WTC11 (cell line): ENCODE results near the gene VSIG1. TPM values are rescaled to one million over a fixed set of nuclear protein-coding genes. Genes with fewer than 3 reads are reported as not detected.

ENCODE experiments used
- ATAC-seq: fragments of 200-7000 bp; cut with Tn5 transposase; 2 replicates; pipeline ENCODE4 v1.10.0; 2021; ENCODE audit warnings: mild to moderate bottlenecking, moderate library complexity
- CTCF ChIA-PET: fragments of 300-600 bp; sonication (Branson Sonifier 250); formaldehyde crosslinking; loops from one replicate; lab custom pipeline; 2021; ENCODE audit warnings: antibody characterized with exemption; lab: Charles Lee
- POLR2A ChIA-PET: fragments of 350-600 bp; sonication (Branson Sonifier 250); formaldehyde crosslinking; loops from one replicate; lab custom pipeline; 2021; ENCODE audit warnings: antibody characterized with exemption; lab: Charles Lee
- DNase-seq: peaks from one replicate; pipeline ENCODE4 v3.0.0; 2021; ENCODE audit warnings: low spot score
- H3K27ac Mint-ChIP-seq: 2 replicates; pipeline ENCODE4 v1.8.0; 2021; ENCODE audit warnings: mixed read lengths
- H3K27me3 Mint-ChIP-seq: 2 replicates; pipeline ENCODE4 v1.8.0; 2021; ENCODE audit warnings: low read depth, mild to moderate bottlenecking, moderate library complexity, mixed read lengths
- H3K36me3 Mint-ChIP-seq: 2 replicates; pipeline ENCODE4 v1.8.0; 2021; ENCODE audit warnings: mixed read lengths
- H3K4me1 Mint-ChIP-seq: 2 replicates; pipeline ENCODE4 v1.8.0; 2022; ENCODE audit warnings: mixed read lengths
- H3K4me3 Mint-ChIP-seq: 2 replicates; pipeline ENCODE4 v1.8.0; 2021; ENCODE audit warnings: mild to moderate bottlenecking, moderate library complexity, mixed read lengths
- H3K9me3 Mint-ChIP-seq: 2 replicates; pipeline ENCODE4 v1.8.0; 2021; ENCODE audit warnings: mixed read lengths
- AR ChIP-seq: fragments of 250-450 bp; sonication (Bioruptor Pico); IDR thresholded peaks from 2 replicates; pipeline ENCODE4 v1.9.0; 2021; ENCODE audit warnings: mild to moderate bottlenecking
- ATF1 ChIP-seq: sonication (generic); formaldehyde crosslinking; IDR thresholded peaks from 2 replicates; pipeline ENCODE4 v1.8.1; 2023; ENCODE audit warnings: mild to moderate bottlenecking, moderate library complexity, missing genetic modification reagents
- ATF6 ChIP-seq: sonication (generic); formaldehyde crosslinking; IDR thresholded peaks from 2 replicates; pipeline ENCODE4 v1.8.1; 2023; ENCODE audit warnings: mild to moderate bottlenecking, missing genetic modification reagents
- CBFB ChIP-seq: sonication (generic); formaldehyde crosslinking; IDR thresholded peaks from 2 replicates; pipeline ENCODE4 v1.8.1; 2022; ENCODE audit warnings: mild to moderate bottlenecking, low read depth, missing genetic modification reagents
- CREB1 ChIP-seq: sonication (generic); formaldehyde crosslinking; IDR thresholded peaks from 2 replicates; pipeline ENCODE4 v1.8.0; 2023; ENCODE audit warnings: mild to moderate bottlenecking, missing genetic modification reagents
- ERG ChIP-seq: fragments of 250-450 bp; sonication (Bioruptor Pico); IDR thresholded peaks from 2 replicates; pipeline ENCODE4 v1.8.0; 2021; ENCODE audit warnings: mild to moderate bottlenecking
- FOXJ3 ChIP-seq: sonication (generic); formaldehyde crosslinking; IDR thresholded peaks from 2 replicates; pipeline ENCODE4 v1.9.0; 2021; ENCODE audit warnings: missing genetic modification reagents, mild to moderate bottlenecking, borderline replicate concordance
- FOXP1 ChIP-seq: sonication (generic); formaldehyde crosslinking; IDR thresholded peaks from 2 replicates; pipeline ENCODE4 v1.8.0; 2022; ENCODE audit warnings: missing genetic modification reagents, mild to moderate bottlenecking, moderate library complexity, borderline replicate concordance
- FOXP4 ChIP-seq: sonication (generic); formaldehyde crosslinking; IDR thresholded peaks from 2 replicates; pipeline ENCODE4 v1.8.0; 2022; ENCODE audit warnings: mild to moderate bottlenecking, missing genetic modification reagents
- GTF2I ChIP-seq: fragments of 250-450 bp; sonication (Bioruptor Pico); conservative IDR thresholded peaks from 2 replicates; pipeline ENCODE4 v1.4.0; 2021; ENCODE audit warnings: mild to moderate bottlenecking
- MAX ChIP-seq: sonication (generic); formaldehyde crosslinking; IDR thresholded peaks from 2 replicates; pipeline ENCODE4 v1.8.0; 2022; ENCODE audit warnings: mild to moderate bottlenecking, missing genetic modification reagents
- MXD4 ChIP-seq: fragments of 250-450 bp; sonication (Bioruptor Pico); IDR thresholded peaks from 2 replicates; pipeline ENCODE4 v1.8.0; 2021; ENCODE audit warnings: mild to moderate bottlenecking, moderate library complexity, borderline replicate concordance
- PREB ChIP-seq: sonication (generic); formaldehyde crosslinking; IDR thresholded peaks from 2 replicates; pipeline ENCODE4 v1.8.1; 2022; ENCODE audit warnings: mild to moderate bottlenecking, missing genetic modification reagents, moderate library complexity, borderline replicate concordance
- PRRX2 ChIP-seq: fragments of 250-450 bp; sonication (Bioruptor Pico); IDR thresholded peaks from 2 replicates; pipeline ENCODE4 v1.8.0; 2021; ENCODE audit warnings: mild to moderate bottlenecking
- RORB ChIP-seq: fragments of 250-450 bp; sonication (Bioruptor Pico); IDR thresholded peaks from 2 replicates; pipeline ENCODE4 v1.9.0; 2021; ENCODE audit warnings: mild to moderate bottlenecking
- TEAD1 ChIP-seq: sonication (generic); formaldehyde crosslinking; IDR thresholded peaks from 2 replicates; pipeline ENCODE4 v1.8.0; 2022; ENCODE audit warnings: mild to moderate bottlenecking, missing genetic modification reagents
- TEAD4 ChIP-seq: sonication (generic); formaldehyde crosslinking; IDR thresholded peaks from 2 replicates; pipeline ENCODE4 v1.8.0; 2022; ENCODE audit warnings: mild to moderate bottlenecking, missing genetic modification reagents
- USF1 ChIP-seq: sonication (generic); formaldehyde crosslinking; IDR thresholded peaks from 2 replicates; pipeline ENCODE4 v1.8.0; 2022; ENCODE audit warnings: mild to moderate bottlenecking, missing genetic modification reagents
- ZMAT4 ChIP-seq: fragments of 250-450 bp; sonication (Bioruptor Pico); IDR thresholded peaks from 2 replicates; pipeline ENCODE4 v1.9.0; 2021; ENCODE audit warnings: mild to moderate bottlenecking
- ZNF281 ChIP-seq: sonication (generic); formaldehyde crosslinking; IDR thresholded peaks from 2 replicates; pipeline ENCODE4 v1.8.0; 2023; ENCODE audit warnings: mild to moderate bottlenecking, missing genetic modification reagents
- total RNA-seq: library from RNA; stranded (reverse); gene quantifications from 3 replicates; pipeline ENCODE4 v1.2.3, GENCODE V29; 2021

The VSIG1 gene
- total RNA-seq, 1 experiment from 2014 or later: 1.2 TPM

GRCh38 chrX:108018656-108019381, 26.0 kb upstream of the VSIG1 start:
- no peak overlapping the region for H3K27ac Mint-ChIP-seq
- peaks cover 5% of the 10 kb centered on the region; the same call in 1 of the 2 replicates for H3K36me3 Mint-ChIP-seq
- H3K4me3 Mint-ChIP-seq: no peak overlapping the region
- H3K4me1 Mint-ChIP-seq: no peaks in the 10 kb centered on the region
- peaks cover 4% of the 10 kb centered on the region for H3K27me3 Mint-ChIP-seq
- no peak for DNase-seq
- ChIA-PET POLR2A (no interaction called here), CTCF (no interaction called here)
- TF ChIP-seq ERG (CRISPR knock-in tag) (no peak), PREB (CRISPR knock-in tag) (no peak), ZNF281 (CRISPR knock-in tag) (no peak), FOXJ3 (CRISPR knock-in tag) (no peak), GTF2I (no peak), FOXP4 (no peak), MAX (CRISPR knock-in tag) (no peak), ATF6 (CRISPR knock-in tag) (no peak), ZMAT4 (CRISPR knock-in tag) (no peak)
- ATAC-seq: no peak
- peaks cover 10% of the 10 kb centered on the region for H3K9me3 Mint-ChIP-seq

- no peak overlapping the region for H3K27ac Mint-ChIP-seq
- DNase-seq: no peak
- 0 out of 2 replicates have a peak, but pooled peaks cover under 1% of the 10 kb centered on the region for H3K4me1 Mint-ChIP-seq
- POLR2A ChIA-PET: no interaction called here
- CTCF ChIA-PET: no interaction called here
- no peaks in the 10 kb centered on the region for H3K27me3 Mint-ChIP-seq
- no peaks in the 10 kb centered on the region; the same call in 1 of the 2 replicates for H3K36me3 Mint-ChIP-seq
- peaks cover 4% of the 10 kb centered on the region for H3K9me3 Mint-ChIP-seq
- no peak overlapping the region for H3K4me3 Mint-ChIP-seq
- ATAC-seq: no peak
- no peak for TF ChIP-seq AR (CRISPR knock-in tag)
- TF ChIP-seq MXD4: no peak
- no peak for TF ChIP-seq ZMAT4 (CRISPR knock-in tag)
- no peak for TF ChIP-seq CREB1
- no peak for TF ChIP-seq TEAD4 (CRISPR knock-in tag)
- TF ChIP-seq RORB (CRISPR knock-in tag): no peak
- no peak for TF ChIP-seq ATF1 (CRISPR knock-in tag)
- no peak for TF ChIP-seq PRRX2 (CRISPR knock-in tag)
- no peak for TF ChIP-seq TEAD1 (CRISPR knock-in tag)
- no peak for TF ChIP-seq FOXP1
- no peak for TF ChIP-seq USF1
- TF ChIP-seq CBFB (CRISPR knock-in tag): no peak
Observed at GRCh38 chrX:108019382-108019875, 25.4 kb upstream of the VSIG1 start.
